SU-DHL-6 (cell line): Measurements from ENCODE around the gene IFNB1.

Source experiments
- H2AFZ ChIP-seq: fragments of 200-600 bp; sonication (generic); 2 replicates; pipeline ENCODE4 v1.6.1; 2014; ENCODE audit warnings: low read depth, mild to moderate bottlenecking, moderate library complexity, mixed read lengths, antibody characterized with exemption, low read length; ENCODE audit not compliant: severe bottlenecking
- H3F3A ChIP-seq: fragments of 200-600 bp; shearing (Covaris generic); 2 replicates; pipeline ENCODE4 v1.6.0; 2016; ENCODE audit warnings: antibody characterized with exemption, mild to moderate bottlenecking; ENCODE audit not compliant: insufficient read depth
- H3K27ac ChIP-seq: fragments of 200-600 bp; sonication (generic); 2 replicates; pipeline ENCODE4 v1.5.1; 2016; ENCODE audit warnings: low read depth, mild to moderate bottlenecking, low read length, moderate library complexity, mixed read lengths
- H3K27me3 ChIP-seq: fragments of 200-600 bp; sonication (generic), shearing (Covaris generic); 2 replicates; pipeline ENCODE4 v1.6.0; 2014; ENCODE audit warnings: mild to moderate bottlenecking, low read length
- H3K36me3 ChIP-seq: fragments of 200-600 bp; sonication (generic); 2 replicates; pipeline ENCODE4 v1.6.1; 2014; ENCODE audit warnings: mild to moderate bottlenecking, low read length, mixed read lengths
- H3K4me2 ChIP-seq: fragments of 300-600, 200-600 bp; shearing (Covaris generic), sonication (generic); 2 replicates; pipeline ENCODE4 v1.6.0; 2014; ENCODE audit warnings: low read length, low read depth, mild to moderate bottlenecking; ENCODE audit not compliant: poor library complexity, severe bottlenecking
- H3K4me3 ChIP-seq: fragments of 200-600 bp; sonication (generic); 2 replicates; pipeline ENCODE4 v1.5.1; 2014; ENCODE audit warnings: antibody characterized with exemption, low read length, mild to moderate bottlenecking, mixed read lengths; ENCODE audit not compliant: insufficient read depth, poor library complexity, severe bottlenecking
- H3K79me2 ChIP-seq: fragments of 200-600 bp; sonication (generic); 2 replicates; pipeline ENCODE4 v1.6.1; 2014; ENCODE audit warnings: mild to moderate bottlenecking, low read length, moderate library complexity; ENCODE audit not compliant: insufficient read depth
- H3K9ac ChIP-seq: fragments of 200-600 bp; sonication (generic); 2 replicates; pipeline ENCODE4 v1.7.0; 2014; ENCODE audit warnings: mild to moderate bottlenecking, low read length
- H3K9me2 ChIP-seq: fragments of 200-600 bp; sonication (generic); replicated peaks from 2 replicates; pipeline ENCODE4 v1.6.1; 2014; ENCODE audit warnings: low read length; ENCODE audit not compliant: insufficient read depth
- H3K9me3 ChIP-seq: fragments of 200-600 bp; sonication (generic); 2 replicates; pipeline ENCODE4 v1.6.1; 2014; ENCODE audit warnings: low read length, mixed read lengths; ENCODE audit not compliant: insufficient read depth
- H4K20me1 ChIP-seq: fragments of 200-600 bp; sonication (generic); 2 replicates; pipeline ENCODE4 v1.6.1; 2014; ENCODE audit warnings: low read depth, mild to moderate bottlenecking, antibody characterized with exemption, low read length, moderate library complexity, mixed read lengths
- CTCF ChIP-seq: fragments of 200-600 bp; sonication (generic); IDR thresholded peaks from one replicate; pipeline ENCODE4 v1.5.1; 2017; ENCODE audit warnings: antibody characterized with exemption, mild to moderate bottlenecking, low read length, moderate library complexity; ENCODE audit not compliant: insufficient read depth, poor library complexity, severe bottlenecking
- EZH2phosphoT487 ChIP-seq: fragments of 200-600 bp; sonication (generic), shearing (Covaris generic); conservative IDR thresholded peaks from 2 replicates; pipeline ENCODE4 v1.6.1; 2018; ENCODE audit warnings: mild to moderate bottlenecking, antibody characterized with exemption, low read length, moderate library complexity, mixed read lengths

The IFNB1 gene

GRCh38 chr9:21037278-21037677 is 40.5 kb downstream of the IFNB1 start:
- no peak overlapping the region for H3K4me2 ChIP-seq
- H3K9me3 ChIP-seq: no peaks in the 10 kb centered on the region
- H3K9ac ChIP-seq: no peak overlapping the region
- H3K36me3 ChIP-seq: no peaks in the 10 kb centered on the region
- H3K9me2 ChIP-seq: no peaks in the 10 kb centered on the region
- no peak overlapping the region for H2AFZ ChIP-seq
- H4K20me1 ChIP-seq: no peaks in the 10 kb centered on the region
- H3K27ac ChIP-seq: no peak overlapping the region
- H3F3A ChIP-seq: no peaks in the 10 kb centered on the region
- H3K79me2 ChIP-seq: no peaks in the 10 kb centered on the region
- TF ChIP-seq CTCF: no peak
- no peak overlapping the region for H3K4me3 ChIP-seq
- no peaks in the 10 kb centered on the region for H3K27me3 ChIP-seq

DNA sequence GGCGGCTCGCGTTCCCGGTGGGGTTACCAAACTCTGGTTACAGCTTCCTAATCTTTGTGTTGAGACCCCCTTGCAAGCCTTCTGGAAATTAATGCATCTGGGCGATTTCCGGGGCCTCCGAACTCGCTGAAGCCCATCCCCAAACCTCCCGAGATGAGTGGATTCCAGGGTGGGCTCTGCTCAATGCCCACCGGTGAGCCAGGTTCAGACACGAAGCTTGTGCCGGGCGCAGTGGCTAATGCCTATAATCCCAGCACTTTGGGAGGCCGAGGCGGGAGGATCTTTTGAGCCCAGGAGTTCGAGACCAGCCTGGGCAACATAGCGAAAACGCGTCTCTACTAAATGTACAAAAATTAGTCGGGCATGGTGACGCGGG is 45.9 kb downstream of the IFNB1 start:
- no peak overlapping the region for H3K27ac ChIP-seq
- no peak overlapping the region for H3K4me3 ChIP-seq
- H3K9me3 ChIP-seq: no peaks in the 10 kb centered on the region
- H3K9ac ChIP-seq: no peak overlapping the region
- no peaks in the 10 kb centered on the region for H3K27me3 ChIP-seq
- no peaks in the 10 kb centered on the region for H3F3A ChIP-seq
- no peak overlapping the region for H2AFZ ChIP-seq
- no peaks in the 10 kb centered on the region for H3K36me3 ChIP-seq
- no peak for TF ChIP-seq EZH2phosphoT487
- no peak for TF ChIP-seq CTCF
- H3K4me2 ChIP-seq: no peak overlapping the region
- H3K79me2 ChIP-seq: no peaks in the 10 kb centered on the region
- no peaks in the 10 kb centered on the region for H3K9me2 ChIP-seq
- no peaks in the 10 kb centered on the region for H4K20me1 ChIP-seq

- TF ChIP-seq CTCF (no peak), EZH2phosphoT487 (no peak)
- no peaks in the 10 kb centered on the region for H3K9me3 ChIP-seq
- H3K9ac ChIP-seq: no peak within 1 kb of the TSS
- no peaks in the 10 kb centered on the region for H3K79me2 ChIP-seq
- no peaks in the 10 kb centered on the region for H3K27me3 ChIP-seq
- H3K27ac ChIP-seq: no peak within 1 kb of the TSS
- no peaks in the 10 kb centered on the region for H3F3A ChIP-seq
- H3K36me3 ChIP-seq: no peaks in the 10 kb centered on the region
- H3K4me2 ChIP-seq: no peak within 1 kb of the TSS
- no peaks in the 10 kb centered on the region for H4K20me1 ChIP-seq
- no peaks in the 10 kb centered on the region for H3K9me2 ChIP-seq
- no peak within 1 kb of the TSS for H3K4me3 ChIP-seq
- no peak within 1 kb of the TSS for H2AFZ ChIP-seq
Observed at GRCh38 chr9:21031091-21031807, 46.5 kb downstream of the IFNB1 start, which contains the start of gene HACD4. Gene HACD4 (minus strand): TSS chr9:21031640. CDS start chr9:21031590, 50 bp downstream.
